ENCODE measurements around the gene PLGRKT. TPM values are rescaled to one million over a fixed set of nuclear protein-coding genes. Genes with fewer than 3 reads are reported as not detected.
"Not testable (repeated sequence)": the region's sequence is repeated elsewhere in the genome, so short reads cannot be mapped to it uniquely, and the experiment has no call there.

PLGRKT gene, protein sequence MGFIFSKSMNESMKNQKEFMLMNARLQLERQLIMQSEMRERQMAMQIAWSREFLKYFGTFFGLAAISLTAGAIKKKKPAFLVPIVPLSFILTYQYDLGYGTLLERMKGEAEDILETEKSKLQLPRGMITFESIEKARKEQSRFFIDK
- total RNA-seq (2014; rRNA removed): 32.4 and 36.0 TPM in 2 replicates
- polyA plus RNA-seq (2012): 25.3 TPM

DNA sequence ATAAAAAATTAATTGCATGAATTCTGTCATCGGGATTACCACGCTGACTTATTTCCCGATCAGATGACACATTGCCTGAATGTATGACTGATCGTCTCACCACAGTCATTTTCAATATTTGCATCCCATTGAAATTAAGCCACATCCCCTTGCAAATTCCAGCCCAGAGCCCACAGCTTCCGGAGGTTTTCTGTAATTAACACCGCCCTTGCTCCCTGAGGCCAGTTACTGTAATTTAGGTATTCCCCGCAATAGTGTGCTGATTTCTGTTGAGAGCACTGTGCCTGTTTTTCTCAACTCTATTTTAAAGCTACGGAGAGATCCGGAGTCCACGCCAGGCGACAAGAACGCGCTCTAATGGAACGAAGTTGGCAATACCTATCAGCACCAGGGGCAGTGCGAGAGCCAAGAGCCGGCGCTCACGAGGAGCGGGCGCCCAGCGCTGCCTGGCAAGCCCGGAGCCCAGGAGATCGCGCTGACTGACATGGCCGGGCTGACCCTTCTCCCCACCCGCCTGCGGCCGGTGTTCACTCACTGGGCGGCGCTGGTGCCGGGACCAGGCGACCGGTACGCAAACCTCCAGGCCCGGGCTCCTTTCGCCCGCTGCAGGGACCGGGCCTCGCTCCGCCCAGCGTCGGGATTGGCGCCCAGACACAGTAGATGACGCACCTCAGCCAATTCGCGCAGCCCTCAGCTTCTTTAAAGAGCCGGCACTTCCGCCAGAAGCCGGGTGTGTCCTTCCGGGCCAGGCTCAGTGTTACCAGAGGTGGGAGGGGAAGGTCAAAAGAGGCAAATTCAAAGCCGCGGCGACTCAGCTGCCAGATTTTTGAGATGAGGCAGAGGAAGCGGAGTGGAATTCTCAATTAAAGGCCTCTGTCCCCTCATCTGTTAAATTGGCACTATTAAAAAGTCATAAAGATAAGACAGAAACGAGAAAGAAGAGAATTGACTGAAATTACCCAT is at the start of gene PLGRKT:
Gene PLGRKT (minus strand): TSS at position 672 of the 963 bp plus-strand sequence. CDS start 5,948 bp downstream, outside the sequence.
- peak; percentile 94 for DNase-seq (ENCODE audit: low read depth)

DNA sequence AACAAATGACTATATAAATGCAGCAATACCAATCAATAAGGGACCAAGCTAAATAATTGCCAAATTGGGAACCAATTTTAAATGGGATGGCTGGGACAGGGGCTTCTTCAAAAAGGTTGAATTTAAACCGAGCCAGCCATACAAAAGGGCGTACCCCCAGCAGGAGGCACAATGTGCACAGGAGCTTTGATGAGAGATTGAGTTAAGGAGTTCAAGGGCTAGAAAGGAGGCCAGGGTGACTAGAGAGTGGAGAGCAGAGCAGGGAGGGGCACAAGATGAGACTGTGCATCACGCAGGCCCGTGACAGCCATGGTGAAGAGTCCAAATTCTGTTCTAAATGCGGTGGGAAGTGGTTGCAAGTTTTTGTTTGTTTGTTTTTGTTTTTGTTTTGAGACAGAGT is 49.3 kb upstream of the PLGRKT start:
- no peak for DNase-seq (ENCODE audit: low read depth)

DNA sequence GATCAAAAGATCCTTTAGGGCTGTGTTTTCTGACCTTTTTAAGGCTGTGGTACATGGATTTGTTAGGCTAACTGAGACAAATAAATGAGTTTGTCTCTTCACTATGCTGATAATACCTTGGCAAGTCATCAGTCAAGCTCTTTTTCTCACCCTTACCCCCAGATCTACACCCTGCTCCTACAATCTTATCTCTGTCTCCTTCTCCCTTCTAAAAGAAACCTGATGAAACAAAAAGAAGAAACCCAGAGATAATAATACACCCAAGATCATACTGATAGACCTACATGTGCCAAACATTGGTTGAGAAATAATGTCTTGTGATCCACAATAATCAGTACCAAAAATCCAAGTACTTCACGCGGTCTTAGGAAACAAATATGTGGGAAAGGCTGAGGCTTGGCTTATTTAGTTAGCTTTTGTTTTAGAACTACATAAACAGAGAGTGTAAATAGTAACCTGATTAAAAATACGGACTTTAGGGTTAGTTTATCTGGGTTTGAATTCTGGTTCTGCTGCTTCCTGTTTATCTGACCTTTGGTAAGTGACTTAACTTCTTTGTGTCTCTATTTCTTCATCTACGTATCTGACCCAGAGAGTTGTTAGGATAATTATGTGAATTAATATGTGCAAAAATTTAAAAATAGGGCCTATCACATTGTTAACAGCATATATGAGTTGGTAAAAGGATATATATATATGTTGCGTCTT is 47.8 kb upstream of the PLGRKT start:
- no peak for DNase-seq (ENCODE audit: low read depth)

DNA sequence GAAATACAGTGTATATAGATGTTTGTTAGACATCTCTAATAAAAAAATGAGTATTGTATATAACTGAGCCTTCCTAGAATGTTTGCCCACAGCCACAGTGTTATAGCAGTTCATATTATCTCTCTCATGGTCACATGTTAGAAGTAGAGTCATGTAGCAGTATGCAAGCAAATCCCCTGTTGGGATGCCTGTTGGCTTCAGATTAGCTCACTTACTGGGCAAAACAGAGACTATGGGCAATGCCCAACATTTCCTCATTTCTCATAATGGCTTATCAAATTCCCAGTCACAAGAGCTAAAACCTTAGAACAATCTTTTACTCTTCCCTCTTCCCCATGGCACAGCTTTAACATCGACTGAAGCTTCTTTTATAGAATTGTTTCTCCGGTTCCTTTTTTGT is 45.6 kb upstream of the PLGRKT start:
- DNase-seq (ENCODE audit: low read depth): no peak

DNA sequence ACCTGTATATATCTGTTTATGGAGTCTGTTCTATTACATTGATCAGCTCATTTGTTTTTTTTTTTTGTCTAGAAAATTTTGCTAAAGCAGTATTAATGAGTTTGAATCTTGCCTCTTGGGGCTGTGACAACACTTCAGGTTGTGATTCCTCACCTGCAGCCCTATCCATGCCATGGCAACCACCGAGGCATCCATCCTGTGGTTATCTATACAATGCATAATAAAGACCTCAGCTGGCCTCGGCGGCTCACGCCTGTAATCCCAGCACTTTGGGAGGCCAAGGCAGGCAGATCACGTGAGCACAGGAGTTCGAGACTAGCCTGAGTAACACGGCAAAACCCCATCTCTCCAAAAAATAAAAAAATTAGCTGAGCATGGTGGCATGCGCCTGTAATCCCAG is 44.5 kb upstream of the PLGRKT start:
- no peak for DNase-seq (ENCODE audit: low read depth)

DNA sequence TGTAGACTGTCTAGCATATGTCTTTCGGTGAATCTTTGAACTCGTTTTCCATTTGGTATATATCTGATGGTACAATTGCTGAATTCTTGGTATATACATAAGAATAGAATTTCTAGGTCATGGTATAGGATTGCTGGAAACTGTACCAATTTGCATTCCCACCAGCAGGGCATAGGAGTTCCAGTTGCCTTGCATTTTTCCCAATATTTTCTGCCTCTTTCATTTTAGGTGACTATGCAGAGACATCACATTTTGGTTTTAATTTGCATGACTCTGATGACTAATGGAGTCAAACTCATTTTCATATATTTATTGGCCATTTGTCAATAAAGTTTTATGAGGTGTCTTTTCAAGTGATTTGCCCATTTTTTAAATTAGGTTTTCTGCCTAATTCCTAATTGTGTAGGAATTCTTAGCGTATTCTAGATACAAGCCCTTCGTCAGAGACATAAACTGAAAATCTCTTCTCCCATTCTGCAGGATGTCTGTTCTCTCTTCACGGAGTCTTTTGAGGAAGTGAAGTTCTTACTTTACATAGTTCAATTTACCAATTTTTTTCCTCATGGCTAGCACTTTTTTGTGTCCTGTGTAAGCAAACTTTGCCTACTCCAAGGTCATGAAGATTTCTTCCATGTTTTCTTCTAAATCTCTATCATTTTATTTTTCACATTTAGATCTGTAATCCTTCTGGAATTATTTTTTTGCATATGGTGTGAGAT is 43.8 kb upstream of the PLGRKT start:
- DNase-seq (ENCODE audit: low read depth): no peak

DNA sequence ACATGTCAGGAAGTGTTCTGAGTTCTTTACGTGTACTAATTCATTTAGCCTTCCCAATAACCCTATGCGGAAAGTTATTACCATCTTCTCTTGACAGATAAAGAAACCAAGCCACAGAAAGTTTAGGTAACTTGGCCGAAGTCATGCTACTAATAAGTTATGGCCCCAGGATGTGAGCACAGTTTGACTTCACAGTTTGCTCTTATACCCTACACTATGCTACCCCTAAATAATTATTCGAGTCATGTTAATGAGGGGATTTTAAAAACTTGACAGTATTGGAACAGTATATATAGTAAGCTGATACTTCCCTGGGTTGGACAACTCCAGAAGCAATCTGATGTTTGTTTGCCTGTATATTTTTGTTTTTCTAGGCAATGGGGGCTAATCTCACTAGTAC is 43.2 kb upstream of the PLGRKT start:
- DNase-seq (ENCODE audit: low read depth): no peak

DNA sequence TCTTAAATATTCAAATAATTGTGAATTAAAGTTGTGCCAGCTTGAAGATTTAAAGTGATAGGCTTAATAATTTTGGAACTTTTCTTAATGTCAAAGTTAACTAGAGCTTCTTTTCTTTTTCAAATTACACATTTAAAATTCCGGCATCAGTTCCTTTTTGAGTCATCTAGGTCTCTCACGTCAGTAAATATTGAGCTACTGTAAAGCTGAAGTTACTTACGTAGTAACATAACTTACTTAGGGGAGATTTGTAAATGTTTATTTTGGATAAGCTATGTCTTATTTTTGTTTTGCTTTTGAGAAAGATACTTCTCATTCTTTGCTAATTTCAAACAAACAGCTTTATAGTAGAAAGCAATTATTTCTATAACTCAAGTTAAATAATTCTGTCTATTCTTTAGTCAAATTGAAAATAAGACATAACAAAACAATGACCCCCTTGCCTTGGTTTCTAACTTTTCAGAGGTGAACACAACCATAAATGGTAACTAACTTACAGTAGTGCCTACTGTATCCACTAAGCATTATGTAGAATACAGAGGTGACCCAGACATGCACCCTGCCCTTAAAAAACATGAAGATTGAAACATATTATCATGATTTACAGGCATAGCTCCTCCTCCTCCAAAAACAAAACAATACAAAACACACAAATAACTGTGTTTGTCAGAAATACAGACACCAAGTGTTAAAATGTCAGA is 42.4 kb upstream of the PLGRKT start:
- no peak for DNase-seq (ENCODE audit: low read depth)

DNA sequence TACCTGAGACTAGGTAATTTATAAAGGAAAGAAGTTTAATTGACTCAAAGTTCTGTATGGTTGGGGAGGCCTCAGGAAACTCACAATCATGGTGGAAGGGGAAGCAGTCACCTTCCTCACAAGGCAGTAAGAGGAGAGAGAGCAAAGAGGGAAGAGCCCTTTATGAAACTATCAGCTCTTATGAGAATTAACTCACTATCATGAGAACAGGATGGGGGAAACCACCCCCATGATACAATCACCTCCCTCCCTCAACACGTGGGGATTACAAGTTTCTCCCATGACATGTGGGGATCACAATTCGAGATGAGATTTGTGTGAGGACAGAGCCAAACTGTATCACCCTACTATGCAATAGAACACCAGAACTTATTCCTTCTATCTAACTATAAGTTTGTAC is 40.5 kb upstream of the PLGRKT start:
- DNase-seq (ENCODE audit: low read depth): no peak

DNA sequence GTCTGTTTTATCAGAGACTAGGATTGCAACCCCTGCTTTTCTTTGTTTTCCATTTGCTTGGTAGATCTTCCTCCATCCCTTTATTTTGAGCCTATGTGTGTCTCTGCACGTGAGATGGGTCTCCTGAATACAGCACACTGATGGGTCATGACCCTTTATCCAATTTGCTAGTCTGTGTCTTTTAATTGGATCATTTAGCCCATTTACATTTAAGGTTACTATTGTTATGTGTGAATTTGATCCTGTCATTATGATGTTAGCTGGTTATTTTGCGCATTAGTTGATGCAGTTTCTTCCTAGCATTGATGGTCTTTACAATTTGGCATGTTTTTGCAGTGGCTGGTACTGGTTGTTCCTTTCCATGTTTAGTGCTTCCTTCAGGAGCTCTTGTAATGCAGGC is 37.9 kb upstream of the PLGRKT start:
- not testable (repeated sequence) for DNase-seq (ENCODE audit: low read depth)

DNA sequence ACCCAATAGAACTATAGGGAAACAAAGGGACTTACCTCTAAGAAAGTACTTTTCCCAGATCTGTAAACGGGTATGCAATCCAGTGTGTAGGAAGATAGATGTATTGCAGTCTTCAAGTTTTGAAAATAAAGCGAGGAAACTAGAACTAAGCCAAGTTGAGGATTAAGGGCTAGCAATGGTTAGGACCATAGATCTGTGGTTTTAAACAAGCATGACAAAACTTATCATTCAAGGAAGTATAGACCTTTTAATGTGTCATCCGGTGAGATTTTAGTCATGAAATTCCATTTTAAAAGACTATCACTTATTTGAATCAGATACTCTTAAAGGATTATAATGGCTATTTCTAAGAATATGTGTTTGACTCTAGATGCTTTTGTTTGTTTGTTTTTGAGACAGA is 33.1 kb upstream of the PLGRKT start:
- no peak for DNase-seq (ENCODE audit: low read depth)

DNA sequence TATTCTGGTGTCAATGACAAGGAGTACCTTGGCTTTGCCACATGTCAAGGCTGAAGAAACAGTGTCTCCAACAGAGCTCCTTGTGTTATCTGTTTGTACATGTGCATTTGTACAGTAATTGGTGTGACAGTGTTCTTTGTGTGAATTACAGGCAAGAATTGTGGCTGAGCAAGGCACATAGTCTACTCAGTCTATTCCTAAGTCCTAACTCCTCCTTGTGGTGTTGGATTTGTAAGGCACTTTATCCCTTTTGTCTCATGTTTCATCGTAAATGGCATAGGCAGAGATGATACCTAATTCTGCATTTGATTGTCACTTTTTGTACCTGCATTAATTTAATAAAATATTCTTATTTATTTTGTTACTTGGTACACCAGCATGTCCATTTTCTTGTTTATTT is 32.4 kb upstream of the PLGRKT start:
- no peak for DNase-seq (ENCODE audit: low read depth)

DNA sequence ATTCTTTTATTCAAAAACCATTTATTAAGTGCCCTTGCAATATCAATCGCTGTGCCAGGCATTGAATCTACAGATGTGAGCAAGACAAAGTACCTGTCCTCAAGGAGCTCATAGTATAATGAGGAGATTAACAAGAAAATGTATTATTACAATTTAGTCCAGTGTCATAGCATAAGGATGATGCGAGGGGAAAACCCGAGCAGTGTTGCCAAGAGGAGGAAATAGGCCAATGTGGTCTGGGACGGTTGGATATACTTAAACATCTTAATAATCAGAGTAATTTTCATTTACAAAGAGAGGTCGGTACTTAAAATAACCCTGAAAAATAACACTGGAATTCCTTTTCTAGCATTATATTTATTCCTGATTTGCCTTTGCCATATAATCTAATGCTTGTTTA is 31.1 kb upstream of the PLGRKT start:
- no peak for DNase-seq (ENCODE audit: low read depth)

DNA sequence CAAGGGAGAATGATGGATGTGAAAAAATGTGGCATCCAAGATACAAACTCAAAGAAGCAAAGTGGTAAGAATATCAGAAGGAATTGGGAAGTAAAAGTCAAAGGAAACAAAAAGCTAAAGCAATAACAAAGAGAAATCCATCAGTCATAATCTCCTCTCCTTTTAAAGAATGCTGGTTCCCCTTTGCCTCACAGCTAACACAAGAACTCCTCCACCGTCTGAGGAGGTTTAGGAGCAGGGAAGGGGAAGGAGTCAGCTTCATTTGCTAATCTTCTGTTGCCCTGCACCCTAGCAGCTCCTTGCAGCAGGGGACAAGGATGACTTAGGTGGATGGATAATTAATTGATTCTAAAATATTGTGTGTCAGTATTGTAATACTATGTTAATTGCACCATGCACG is 29.0 kb upstream of the PLGRKT start:
- DNase-seq (ENCODE audit: low read depth): no peak

DNA sequence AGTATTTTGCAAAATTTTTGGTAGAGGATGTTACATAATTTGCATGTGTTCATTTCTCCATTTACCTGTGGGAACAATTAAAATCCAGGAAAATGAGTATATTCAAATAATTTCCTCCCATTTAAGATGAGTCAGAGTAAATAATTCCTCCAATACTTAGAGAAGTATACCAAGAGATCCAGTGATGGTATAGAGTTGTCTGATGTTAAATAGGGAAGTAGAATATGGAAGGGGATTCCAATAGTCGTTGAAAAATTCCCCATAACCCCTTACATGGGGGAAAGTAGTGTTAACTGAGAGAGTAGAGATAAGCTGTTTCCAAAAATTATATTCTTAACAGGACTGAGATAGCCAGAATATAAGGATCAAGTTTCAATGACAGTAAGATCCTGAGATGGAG is 28.3 kb upstream of the PLGRKT start:
- DNase-seq (ENCODE audit: low read depth): no peak

DNA sequence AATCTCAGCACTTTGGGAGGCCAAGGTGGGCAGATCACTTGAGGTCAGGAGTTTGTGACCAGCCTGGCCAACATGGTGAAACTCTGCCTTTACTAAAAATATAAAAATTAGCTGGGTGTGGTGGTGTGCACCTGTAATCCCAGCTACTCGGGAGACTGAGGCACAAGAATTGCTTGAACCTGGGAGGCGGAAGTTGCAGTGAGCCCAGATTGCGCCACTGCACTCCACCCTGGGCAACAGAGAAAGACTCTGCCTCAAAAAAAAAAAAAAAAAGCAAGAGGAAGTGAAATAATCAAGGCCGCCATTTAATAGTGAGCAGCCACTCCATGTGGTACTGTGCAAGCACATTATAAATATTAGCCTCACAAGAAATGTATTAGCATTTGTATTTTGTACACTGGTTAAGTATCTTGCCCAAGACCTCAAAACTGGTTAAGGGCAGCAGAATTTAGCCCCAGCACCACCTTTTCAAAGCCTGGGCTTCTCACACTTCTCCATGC is 27.2 kb upstream of the PLGRKT start:
- DNase-seq (ENCODE audit: low read depth): not testable (repeated sequence)

DNA sequence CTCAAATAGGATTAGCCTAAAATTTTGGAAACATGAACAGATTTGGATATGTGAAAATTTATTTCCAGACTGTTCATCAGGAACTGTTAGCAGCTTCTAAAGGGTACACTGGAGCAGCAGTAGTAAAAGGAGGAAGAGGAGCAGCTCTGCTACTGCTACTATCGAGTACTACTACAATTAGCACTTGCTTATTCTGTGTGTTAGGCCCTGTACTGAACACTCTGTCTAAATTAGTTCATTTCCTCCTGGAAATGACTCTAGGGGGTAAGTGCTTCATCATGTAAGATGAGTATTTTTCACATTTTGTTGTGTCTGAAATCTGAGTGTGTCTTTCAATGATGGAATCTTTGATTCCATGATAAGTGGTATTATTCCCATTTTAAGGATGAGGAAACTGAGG is 22.4 kb upstream of the PLGRKT start:
- DNase-seq (ENCODE audit: low read depth): no peak

DNA sequence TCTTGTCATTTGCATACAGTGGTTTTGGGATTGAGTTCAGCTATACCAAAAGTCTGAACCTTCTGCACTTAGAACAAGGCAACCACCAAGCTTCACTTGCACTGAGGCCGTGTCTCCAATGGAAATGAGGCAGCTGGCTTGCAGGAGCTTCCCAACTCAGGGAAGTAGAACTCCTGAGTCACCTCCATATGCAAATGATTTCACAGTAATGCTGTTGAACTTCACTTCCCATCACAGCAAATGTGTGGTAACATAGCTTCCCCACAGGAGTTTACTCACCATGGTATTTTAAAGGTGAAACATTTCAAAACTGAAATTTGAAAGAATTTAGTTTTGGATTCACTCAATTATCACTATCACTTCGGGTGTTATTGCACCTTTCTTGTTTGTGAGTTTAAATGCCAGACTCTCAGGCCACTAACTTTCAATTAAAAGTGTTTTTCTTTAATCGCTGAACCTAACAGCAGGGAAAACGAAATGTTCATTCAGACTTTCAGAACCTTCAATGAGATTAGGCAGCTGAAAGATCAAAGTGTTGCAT is 21.6 kb upstream of the PLGRKT start:
- DNase-seq (ENCODE audit: low read depth): peak; percentile 44

DNA sequence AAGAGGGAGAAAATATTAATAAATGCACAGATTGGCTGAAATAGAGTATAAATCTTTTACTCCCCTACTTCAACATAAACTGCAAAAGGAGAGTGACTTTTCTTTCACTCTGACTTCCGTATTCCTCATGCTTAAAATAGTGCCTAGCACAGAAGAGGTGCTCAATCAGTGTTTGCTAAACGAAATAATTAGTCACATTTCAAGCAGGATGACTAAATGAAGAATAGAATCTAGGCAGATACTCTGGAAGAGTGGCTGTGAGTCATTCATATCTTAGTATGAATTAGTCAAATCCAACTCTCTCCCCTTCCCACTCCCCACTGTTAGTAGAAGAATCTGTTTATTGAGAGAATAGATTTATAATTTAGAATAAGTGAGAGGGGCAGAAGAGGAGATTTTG is 17.5 kb upstream of the PLGRKT start:
- peak; percentile 80 for DNase-seq (ENCODE audit: low read depth)

DNA sequence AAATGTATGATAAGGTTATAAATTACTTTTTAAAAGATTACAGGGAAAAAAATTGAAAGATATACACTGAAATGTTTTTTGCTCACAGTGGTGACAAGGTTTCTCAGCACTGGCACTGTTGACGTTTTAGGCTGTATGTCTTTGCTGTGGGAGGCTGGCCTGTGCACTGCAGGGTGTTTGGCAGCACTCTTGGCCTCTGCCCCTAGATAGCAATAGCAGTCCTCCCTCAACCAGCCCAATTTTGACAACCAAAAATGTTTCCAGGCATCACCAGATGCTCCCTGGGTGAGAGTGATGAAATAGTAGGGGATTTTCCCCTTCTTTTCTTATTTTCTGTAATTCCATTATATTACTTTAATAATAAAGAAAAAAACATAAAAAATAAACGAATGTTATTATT is 15.9 kb upstream of the PLGRKT start:
- DNase-seq (ENCODE audit: low read depth): peak; percentile 23

DNA sequence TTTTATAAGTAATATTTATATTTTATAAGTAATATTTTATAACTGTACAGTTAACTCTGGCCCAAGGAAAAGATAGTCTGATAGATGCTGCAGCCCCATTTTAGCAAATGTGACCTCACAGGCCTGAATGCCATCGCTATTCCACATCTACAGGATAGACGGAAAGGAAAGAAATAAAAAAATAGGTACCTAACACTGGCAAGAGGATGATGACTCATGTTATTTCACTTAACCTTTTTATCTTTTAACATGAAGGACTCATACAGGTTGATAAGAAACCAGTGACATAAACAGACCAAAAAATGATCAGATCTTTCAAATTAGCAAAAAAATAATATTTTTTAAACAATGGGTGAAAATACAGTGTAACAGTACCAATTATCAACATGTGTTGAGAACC is 15.3 kb upstream of the PLGRKT start:
- no peak for DNase-seq (ENCODE audit: low read depth)
